Osteocyte (in vitro differentiated cells): Measurements from ENCODE around the gene CCDC60. TPM values are rescaled to one million over a fixed set of nuclear protein-coding genes. Genes with fewer than 3 reads are reported as not detected.

Experiments
- DNase-seq: peaks from one replicate; pipeline ENCODE4 v3.0.0; 2021; ENCODE audit warnings: mixed read lengths; ENCODE audit not compliant: unreplicated experiment; ENCODE audit errors: extremely low spot score
- H3K27ac Mint-ChIP-seq: one replicate; pipeline ENCODE4 v1.8.0; 2021; ENCODE audit warnings: mild to moderate bottlenecking, mixed read lengths; ENCODE audit not compliant: unreplicated experiment
- H3K27me3 Mint-ChIP-seq: one replicate; pipeline ENCODE4 v1.8.0; 2021; ENCODE audit warnings: mixed read lengths; ENCODE audit not compliant: unreplicated experiment
- H3K36me3 Mint-ChIP-seq: one replicate; pipeline ENCODE4 v1.8.0; 2021; ENCODE audit warnings: mixed read lengths; ENCODE audit not compliant: unreplicated experiment
- H3K4me1 Mint-ChIP-seq: one replicate; pipeline ENCODE4 v1.8.0; 2021; ENCODE audit warnings: mixed read lengths; ENCODE audit not compliant: unreplicated experiment
- H3K4me3 Mint-ChIP-seq: one replicate; pipeline ENCODE4 v1.8.0; 2021; ENCODE audit warnings: mild to moderate bottlenecking, moderate library complexity, mixed read lengths; ENCODE audit not compliant: unreplicated experiment
- H3K9me3 Mint-ChIP-seq: one replicate; pipeline ENCODE4 v1.8.0; 2021; ENCODE audit warnings: mixed read lengths; ENCODE audit not compliant: unreplicated experiment
- CTCF ChIP-seq: fragments of 200-600 bp; sonication (generic); IDR thresholded peaks from 2 replicates; pipeline ENCODE4 v1.5.0; 2021; ENCODE audit warnings: antibody characterized with exemption, mild to moderate bottlenecking, moderate library complexity
- total RNA-seq: library from RNA; stranded (reverse); gene quantifications from 2 replicates; pipeline ENCODE4 v1.2.1, GENCODE V29; 2021

CCDC60 gene
- total RNA-seq, 1 donor from 2014 or later, result not detected

GRCh38 chr12:119319638-119320037 is 14.9 kb upstream of the CCDC60 start:
- Mint-ChIP-seq H3K4me3 (no peak overlapping the region), H3K9me3 (peaks cover 17% of the 10 kb centered on the region), H3K4me1 (no peaks in the 10 kb centered on the region), H3K27ac (no peak overlapping the region), H3K27me3 (no peaks in the 10 kb centered on the region), H3K36me3 (no peaks in the 10 kb centered on the region)
- no peak for DNase-seq
- no peak for TF ChIP-seq CTCF

GRCh38 chr12:119320678-119321077 is 13.9 kb upstream of the CCDC60 start:
- H3K9me3 Mint-ChIP-seq, result peaks cover 24% of the 10 kb centered on the region
- no peaks in the 10 kb centered on the region for H3K27me3 Mint-ChIP-seq
- no peak overlapping the region for H3K27ac Mint-ChIP-seq

GRCh38 chr12:119322301-119322723 is 12.2 kb upstream of the CCDC60 start:
- H3K4me3 Mint-ChIP-seq, result no peak overlapping the region
- peaks cover 31% of the 10 kb centered on the region for H3K9me3 Mint-ChIP-seq
- no peak for DNase-seq
- H3K4me1 Mint-ChIP-seq, result no peaks in the 10 kb centered on the region
- no peaks in the 10 kb centered on the region for H3K36me3 Mint-ChIP-seq
- H3K27me3 Mint-ChIP-seq, result no peaks in the 10 kb centered on the region
- no peak for TF ChIP-seq CTCF
- H3K27ac Mint-ChIP-seq, result no peak overlapping the region

More at GRCh38 chr12:119320678-119321077, 13.9 kb upstream of the CCDC60 start:
- no peak overlapping the region for H3K4me3 Mint-ChIP-seq
- H3K4me1 Mint-ChIP-seq, result no peaks in the 10 kb centered on the region
- H3K36me3 Mint-ChIP-seq, result no peaks in the 10 kb centered on the region
- no peak for DNase-seq
- no peak for TF ChIP-seq CTCF

GRCh38 chr12:119325813-119326212 is 8.7 kb upstream of the CCDC60 start:
- H3K4me1 Mint-ChIP-seq, result no peaks in the 10 kb centered on the region

GRCh38 chr12:119326341-119326740 is 8.2 kb upstream of the CCDC60 start:
- Mint-ChIP-seq H3K27me3 (no peaks in the 10 kb centered on the region), H3K4me3 (no peak overlapping the region), H3K36me3 (no peaks in the 10 kb centered on the region), H3K4me1 (no peaks in the 10 kb centered on the region), H3K9me3 (peaks cover 38% of the 10 kb centered on the region), H3K27ac (no peak overlapping the region)
- DNase-seq, result no peak
- no peak for TF ChIP-seq CTCF

More at GRCh38 chr12:119325813-119326212, 8.7 kb upstream of the CCDC60 start:
- no peaks in the 10 kb centered on the region for H3K27me3 Mint-ChIP-seq
- peaks cover 38% of the 10 kb centered on the region for H3K9me3 Mint-ChIP-seq
- no peak for TF ChIP-seq CTCF
- no peak for DNase-seq
- H3K27ac Mint-ChIP-seq, result no peak overlapping the region
- H3K36me3 Mint-ChIP-seq, result no peaks in the 10 kb centered on the region
- H3K4me3 Mint-ChIP-seq, result no peak overlapping the region
